K562 (cell line): ENCODE data around the gene ACBD4. TPM values are rescaled to one million over a fixed set of nuclear protein-coding genes. Genes with fewer than 3 reads are reported as not detected.

ENCODE experiments used
- ATAC-seq: fragments of 200-7000 bp; cut with Tn5 transposase; 3 replicates; pipeline ENCODE4 v1.9.1; 2020; ENCODE audit warnings: moderate library complexity
- BruUV-seq: library from RNA; stranded (reverse); fragments of 400-500 nt; replicated peaks from 2 replicates; lab custom pipeline; 2021; lab: Mats Ljungman, UMichigan
- CTCF ChIA-PET: fragments of 300-600 bp; formaldehyde crosslinking; extraction: SDS; loops from one replicate; lab custom pipeline; 2021; ENCODE audit warnings: low intra/inter-chr PET ratio; lab: Yijun Ruan, JAX
- POLR2A ChIA-PET: fragments of 300-600, 350-650 bp; sonication (Branson Sonifier 250); formaldehyde crosslinking; extraction: SDS; loops from one replicate; lab custom pipeline; 2021; ENCODE audit warnings: antibody characterized with exemption, inconsistent platforms; lab: Yijun Ruan, JAX
- DNase-seq, 4 experiments: peaks; one replicate each; pipeline versions ENCODE4 v3.0.0 to v3.0.0-alpha.2; 2011 to 2018; ENCODE audit warnings: low spot score in 3 of 4, mixed read lengths in 3 of 4; ENCODE audit errors: extremely low read depth in 1 of 4
- FAIRE-seq: peaks from 2 replicates; lab custom pipeline; 2011; peaks lifted over from hg19 to GRCh38; lab: Jason Lieb, UNC
- H2AFZ ChIP-seq: 2 replicates; pipeline ENCODE4 v1.6.0; 2011; ENCODE audit warnings: low read depth, low read length, control low read depth, inconsistent platforms
- H3K27ac ChIP-seq: fragments of 200-600 bp; 3 replicates; pipeline ENCODE4 v1.8.0; 2011; ENCODE audit warnings: low read depth, mild to moderate bottlenecking, control low read depth, inconsistent platforms, low read length, moderate library complexity, mixed read lengths; ENCODE audit errors: extremely low read depth
- H3K27me3 ChIP-seq, 2 experiments: fragments of 300-600 bp in 1 of 2; 2 replicates in 1 of 2; 3 replicates in 1 of 2; pipeline versions ENCODE4 v1.6.0 to v1.8.0; 2011; ENCODE audit warnings: inconsistent platforms in 2 of 2, low read length in 2 of 2, mild to moderate bottlenecking in 1 of 2, mixed read lengths in 1 of 2, moderate library complexity in 1 of 2; ENCODE audit not compliant: control insufficient read depth in 2 of 2, insufficient read depth in 2 of 2
- H3K36me3 ChIP-seq: fragments of 300-600 bp; 3 replicates; pipeline ENCODE4 v1.8.0; 2011; ENCODE audit warnings: mild to moderate bottlenecking, low read length, inconsistent platforms; ENCODE audit not compliant: control insufficient read depth, insufficient read depth
- H3K4me1 ChIP-seq, 2 experiments: fragments of 200-600 bp in 1 of 2; replicated peaks in 1 of 2; 2 replicates in 1 of 2; 3 replicates in 1 of 2; pipeline versions ENCODE4 v1.5.1 to v1.8.0; 2011; ENCODE audit warnings: inconsistent platforms in 2 of 2, low read length in 2 of 2, mild to moderate bottlenecking in 1 of 2, mixed read lengths in 1 of 2, moderate library complexity in 1 of 2; ENCODE audit not compliant: control insufficient read depth in 2 of 2, insufficient read depth in 2 of 2
- H3K4me2 ChIP-seq: 2 replicates; pipeline ENCODE4 v1.6.1; 2011; ENCODE audit warnings: low read length, control low read depth, inconsistent platforms, mixed read lengths; ENCODE audit not compliant: insufficient read depth
- H3K4me3 ChIP-seq: fragments of 200-600 bp; sonication (generic), shearing (Covaris generic); 2 replicates; pipeline ENCODE4 v1.5.1; 2016; ENCODE audit warnings: control low read depth, inconsistent platforms
- H3K79me2 ChIP-seq: fragments of 200-600 bp; 3 replicates; pipeline ENCODE4 v1.8.0; 2011; ENCODE audit warnings: low read length, inconsistent platforms; ENCODE audit not compliant: control insufficient read depth, insufficient read depth
- H3K9ac ChIP-seq, 2 experiments: 2 replicates each; pipeline versions ENCODE4 v1.6.0 to v1.6.1; 2011; ENCODE audit warnings: low read depth in 2 of 2, low read length in 2 of 2, control low read depth in 1 of 2, inconsistent platforms in 1 of 2, mild to moderate bottlenecking in 1 of 2, mixed read lengths in 1 of 2; ENCODE audit not compliant: insufficient read depth in 1 of 2
- H3K9me1 ChIP-seq: one replicate; pipeline ENCODE4 v1.6.0; 2011; ENCODE audit warnings: inconsistent platforms, mild to moderate bottlenecking, low read length, moderate library complexity; ENCODE audit not compliant: control insufficient read depth, insufficient read depth
- H3K9me3 ChIP-seq: replicated peaks from 2 replicates; pipeline ENCODE4 v1.5.1; 2011; ENCODE audit warnings: low read depth, low read length, inconsistent platforms; ENCODE audit not compliant: control insufficient read depth, insufficient read depth
- H4K20me1 ChIP-seq: replicated peaks from 2 replicates; pipeline ENCODE4 v1.6.1; 2011; ENCODE audit warnings: low read length, inconsistent platforms, mixed read lengths; ENCODE audit not compliant: control insufficient read depth, insufficient read depth
- CBX1 ChIP-seq: sonication (generic); IDR thresholded peaks from 2 replicates; pipeline ENCODE4 v1.6.1; 2016; ENCODE audit warnings: antibody characterized with exemption, low read depth, mild to moderate bottlenecking
- COPS2 ChIP-seq: fragments of 450-650 bp; conservative IDR thresholded peaks from 2 replicates; pipeline ENCODE4 v1.6.1; 2016; ENCODE audit warnings: mild to moderate bottlenecking, moderate library complexity
- HNRNPK ChIP-seq: fragments of 200-400 bp; formaldehyde crosslinking; IDR thresholded peaks from one replicate; pipeline ENCODE4 v1.6.1; 2018; ENCODE audit warnings: mild to moderate bottlenecking, low read depth, low read length; ENCODE audit not compliant: poor library complexity, severe bottlenecking
- KDM5B ChIP-seq: fragments of 200-600 bp; sonication (generic); IDR thresholded peaks from 2 replicates; pipeline ENCODE4 v1.6.1; 2012; ENCODE audit warnings: low read depth, mild to moderate bottlenecking, moderate library complexity, low read length, control low read depth, inconsistent platforms; ENCODE audit not compliant: insufficient replicate concordance
- MTA2 ChIP-seq: fragments of 450-650 bp; IDR thresholded peaks from 2 replicates; pipeline ENCODE4 v1.6.1; 2016; ENCODE audit warnings: low read depth
- RAD21 ChIP-seq, 2 experiments: fragments of 250-450 bp in 1 of 2; fragments of 450-650 bp in 1 of 2; sonication (Bioruptor Pico) in 1 of 2; formaldehyde crosslinking in 1 of 2; IDR thresholded peaks in 1 of 2; conservative IDR thresholded peaks in 1 of 2; 2 replicates each; pipeline versions ENCODE4 v1.4.0 to v1.8.0; 2020 to 2022; ENCODE audit warnings: mild to moderate bottlenecking in 2 of 2, moderate library complexity in 1 of 2
- SMAD2 ChIP-seq: fragments of 150-350 bp; IDR thresholded peaks from 2 replicates; pipeline ENCODE4 v1.6.1; 2014; ENCODE audit warnings: low read depth, mild to moderate bottlenecking, low read length
- SOX6 ChIP-seq: fragments of 450-650 bp; IDR thresholded peaks from 2 replicates; pipeline ENCODE4 v1.6.1; 2014; ENCODE audit warnings: mild to moderate bottlenecking
- ZFP36 ChIP-seq: fragments of 150-350 bp; IDR thresholded peaks from 2 replicates; pipeline ENCODE4 v1.6.1; 2018; ENCODE audit warnings: low read length, low read depth; ENCODE audit not compliant: partially characterized antibody
- ZNF124 ChIP-seq: sonication (generic); formaldehyde crosslinking; IDR thresholded peaks from 2 replicates; pipeline ENCODE4 v1.8.1; 2022; ENCODE audit warnings: missing genetic modification reagents
- ZNF3 ChIP-seq: fragments of 250-450 bp; sonication (Bioruptor Pico); IDR thresholded peaks from 2 replicates; pipeline ENCODE4 v1.5.0; 2021; ENCODE audit warnings: mild to moderate bottlenecking, moderate library complexity
- ZSCAN29 ChIP-seq: fragments of 450-650 bp; IDR thresholded peaks from 2 replicates; pipeline ENCODE4 v1.6.1; 2017
- WGBS: fragments of 100-300 bp; shearing (Covaris generic); methylation state at CpG from one replicate; pipeline ENCODE4 v1.1.6; 2016; ENCODE audit warnings: low coverage, mixed read lengths; ENCODE audit not compliant: insufficient coverage; ENCODE audit errors: missing lambda C conversion rate; 5-methylcytosine and 5-hydroxymethylcytosine counted together
- in situ Hi-C: fragments of 300-500 bp; cut with MboI; formaldehyde crosslinking; loops from 4 replicates; pipeline ENCODE4 v1.15.0; 2018; ENCODE audit warnings: inconsistent platforms, mixed read lengths
- intact Hi-C: fragments of 100-400 bp; cut with micrococcal nuclease; formaldehyde crosslinking; loops from 2 replicates; pipeline ENCODE4 v1.14.2; 2022
- polyA plus RNA-seq, 8 experiments: library from polyadenylated mRNA; depleted of rRNA in 4 of 8; stranded (reverse) in 5 of 8; unstranded in 3 of 8; fragments of >200 nt; fragmentation: Nextera tagmentation in 2 of 8; fragmentation: Illumina TruSeq in 1 of 8; extraction: Ambion mirVana in 2 of 8; extraction: Trizol in 1 of 8; gene quantifications; 2 replicates each; pipeline versions ENCODE4 v1.2.1 to v1.2.3, GENCODE V29; 2011 to 2014; ENCODE audit warnings: inconsistent platforms in 1 of 8, missing spikeins in 1 of 8
- total RNA-seq, 7 experiments: library from RNA; depleted of rRNA in 6 of 7; stranded (reverse); fragments of >200 nt in 6 of 7; fragmentation: Illumina TruSeq in 2 of 7; extraction: Trizol in 2 of 7; gene quantifications; 2 replicates each; pipeline versions ENCODE4 v1.2.1 to v1.2.3, GENCODE V29; 2011 to 2021; ENCODE audit warnings: low replicate concordance in 1 of 7
- TF ChIP-seq, protein P1 (sequence below): sonication (generic); formaldehyde crosslinking; IDR thresholded peaks from 2 replicates; pipeline ENCODE4 v1.8.0; 2022; ENCODE audit warnings: mild to moderate bottlenecking, missing genetic modification reagents
- TF ChIP-seq, protein P2 (sequence below): sonication (generic); formaldehyde crosslinking; IDR thresholded peaks from 2 replicates; pipeline ENCODE4 v1.8.1; 2023; ENCODE audit warnings: missing genetic modification reagents, mild to moderate bottlenecking, borderline replicate concordance

The ACBD4 gene
- total and polyA plus RNA-seq, 9 of the 15 experiments (the other 6 are each of a cell fraction or from before 2014, with no cell fraction given), result 0.14 to 6.9 (median 4.6) TPM

DNA sequence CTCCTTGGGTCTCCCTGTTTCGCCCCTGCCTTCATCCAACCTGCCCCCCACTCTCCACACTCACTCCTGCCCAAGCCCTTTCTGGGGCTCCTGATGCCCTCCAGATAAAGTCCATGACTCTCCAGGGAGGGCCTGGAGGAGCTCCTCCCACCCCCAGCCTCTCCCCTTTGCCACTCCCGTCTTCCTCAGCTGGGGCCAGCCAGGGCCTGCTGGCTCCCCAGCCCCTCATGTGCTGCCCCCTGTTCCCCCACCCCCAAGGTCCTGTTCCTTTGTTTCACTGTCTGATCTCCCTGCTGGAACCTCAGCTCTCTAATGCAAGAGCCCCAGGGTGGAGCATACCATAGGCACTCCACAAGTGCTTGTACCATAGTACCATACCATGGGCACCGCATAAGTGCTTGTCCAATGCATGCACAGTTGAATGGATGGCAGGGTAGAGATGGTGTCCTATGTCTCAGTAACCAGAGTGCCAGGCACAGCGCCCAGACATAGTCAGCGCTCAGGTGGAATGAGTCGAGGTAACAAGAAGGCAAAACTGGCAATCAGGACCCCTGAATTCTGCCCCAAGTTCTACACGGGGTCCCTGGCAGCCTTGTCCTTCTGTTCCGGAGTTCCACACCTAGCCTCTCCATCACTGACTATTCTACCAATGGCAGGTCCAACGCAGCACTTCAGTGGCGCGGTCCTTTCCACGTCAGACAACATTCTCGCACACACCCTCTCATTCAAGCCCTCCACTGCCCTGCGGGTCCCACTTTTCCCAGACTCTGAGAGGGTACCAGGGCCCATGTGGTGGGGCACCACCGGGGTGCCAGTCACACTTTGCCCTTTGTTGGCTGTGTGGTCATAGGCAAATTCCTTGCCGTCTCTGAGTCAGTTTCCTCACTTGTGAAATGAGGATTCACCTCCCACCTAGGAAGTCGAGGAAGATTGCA, 4.5 kb upstream of the ACBD4 start:
- intact Hi-C loops (loop anchor here (5.0 kb wide), 1 partner anchor 354 kb away; no protein-coding TSS in a partner anchor), in situ Hi-C loops (no loop called here)
- Histone ChIP-seq H3K4me2 (peak overlapping the region; percentile 66), H3K27me3 (no peaks in the 10 kb centered on the region), H3K27ac (no peak overlapping the region), H3K36me3 (no peaks in the 10 kb centered on the region), H3K4me1 (peaks cover 25 to 56% of the 10 kb centered on the region in 2 experiments; a peak in 4 of 5 replicates), H4K20me1 (peaks cover 6% of the 10 kb centered on the region; the same call in 1 of the 2 replicates), H3K79me2 (peaks cover 2% of the 10 kb centered on the region; the same call in 1 of the 3 replicates), H3K9me1 (no peaks in the 10 kb centered on the region), H3K9me3 (no peaks in the 10 kb centered on the region; the same call in 1 of the 2 replicates), H3K9ac (peak overlapping the region in 1 of 2 experiments; percentile 30; a peak in 2 of 4 replicates), H3K4me3 (peak overlapping the region; percentile 95; the same call in 1 of the 2 replicates), H2AFZ (no peak overlapping the region)
- BruUV-seq, result TSS peak; percentile 61
- CTCF ChIA-PET, result interaction anchor here (1.1 to 6.2 kb wide), 5 partner anchors 11 to 351 kb away, joined by 3 to 165 read pairs (median 5); no protein-coding TSS in a partner anchor
- 58% methylated on average over 17 of the region's 17 CpGs for WGBS
- POLR2A ChIA-PET, result interaction anchor here (5.2 kb wide), 1 partner anchor 19 kb away, joined by 48 read pairs; the partner anchor contains the start of gene HEXIM1
- TF ChIP-seq ZFP36, result peak; percentile 29
- TF ChIP-seq, protein P1, sequence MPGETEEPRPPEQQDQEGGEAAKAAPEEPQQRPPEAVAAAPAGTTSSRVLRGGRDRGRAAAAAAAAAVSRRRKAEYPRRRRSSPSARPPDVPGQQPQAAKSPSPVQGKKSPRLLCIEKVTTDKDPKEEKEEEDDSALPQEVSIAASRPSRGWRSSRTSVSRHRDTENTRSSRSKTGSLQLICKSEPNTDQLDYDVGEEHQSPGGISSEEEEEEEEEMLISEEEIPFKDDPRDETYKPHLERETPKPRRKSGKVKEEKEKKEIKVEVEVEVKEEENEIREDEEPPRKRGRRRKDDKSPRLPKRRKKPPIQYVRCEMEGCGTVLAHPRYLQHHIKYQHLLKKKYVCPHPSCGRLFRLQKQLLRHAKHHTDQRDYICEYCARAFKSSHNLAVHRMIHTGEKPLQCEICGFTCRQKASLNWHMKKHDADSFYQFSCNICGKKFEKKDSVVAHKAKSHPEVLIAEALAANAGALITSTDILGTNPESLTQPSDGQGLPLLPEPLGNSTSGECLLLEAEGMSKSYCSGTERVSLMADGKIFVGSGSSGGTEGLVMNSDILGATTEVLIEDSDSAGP (CRISPR knock-in tag), result no peak
- TF ChIP-seq SOX6, result no peak
- TF ChIP-seq, protein P2, sequence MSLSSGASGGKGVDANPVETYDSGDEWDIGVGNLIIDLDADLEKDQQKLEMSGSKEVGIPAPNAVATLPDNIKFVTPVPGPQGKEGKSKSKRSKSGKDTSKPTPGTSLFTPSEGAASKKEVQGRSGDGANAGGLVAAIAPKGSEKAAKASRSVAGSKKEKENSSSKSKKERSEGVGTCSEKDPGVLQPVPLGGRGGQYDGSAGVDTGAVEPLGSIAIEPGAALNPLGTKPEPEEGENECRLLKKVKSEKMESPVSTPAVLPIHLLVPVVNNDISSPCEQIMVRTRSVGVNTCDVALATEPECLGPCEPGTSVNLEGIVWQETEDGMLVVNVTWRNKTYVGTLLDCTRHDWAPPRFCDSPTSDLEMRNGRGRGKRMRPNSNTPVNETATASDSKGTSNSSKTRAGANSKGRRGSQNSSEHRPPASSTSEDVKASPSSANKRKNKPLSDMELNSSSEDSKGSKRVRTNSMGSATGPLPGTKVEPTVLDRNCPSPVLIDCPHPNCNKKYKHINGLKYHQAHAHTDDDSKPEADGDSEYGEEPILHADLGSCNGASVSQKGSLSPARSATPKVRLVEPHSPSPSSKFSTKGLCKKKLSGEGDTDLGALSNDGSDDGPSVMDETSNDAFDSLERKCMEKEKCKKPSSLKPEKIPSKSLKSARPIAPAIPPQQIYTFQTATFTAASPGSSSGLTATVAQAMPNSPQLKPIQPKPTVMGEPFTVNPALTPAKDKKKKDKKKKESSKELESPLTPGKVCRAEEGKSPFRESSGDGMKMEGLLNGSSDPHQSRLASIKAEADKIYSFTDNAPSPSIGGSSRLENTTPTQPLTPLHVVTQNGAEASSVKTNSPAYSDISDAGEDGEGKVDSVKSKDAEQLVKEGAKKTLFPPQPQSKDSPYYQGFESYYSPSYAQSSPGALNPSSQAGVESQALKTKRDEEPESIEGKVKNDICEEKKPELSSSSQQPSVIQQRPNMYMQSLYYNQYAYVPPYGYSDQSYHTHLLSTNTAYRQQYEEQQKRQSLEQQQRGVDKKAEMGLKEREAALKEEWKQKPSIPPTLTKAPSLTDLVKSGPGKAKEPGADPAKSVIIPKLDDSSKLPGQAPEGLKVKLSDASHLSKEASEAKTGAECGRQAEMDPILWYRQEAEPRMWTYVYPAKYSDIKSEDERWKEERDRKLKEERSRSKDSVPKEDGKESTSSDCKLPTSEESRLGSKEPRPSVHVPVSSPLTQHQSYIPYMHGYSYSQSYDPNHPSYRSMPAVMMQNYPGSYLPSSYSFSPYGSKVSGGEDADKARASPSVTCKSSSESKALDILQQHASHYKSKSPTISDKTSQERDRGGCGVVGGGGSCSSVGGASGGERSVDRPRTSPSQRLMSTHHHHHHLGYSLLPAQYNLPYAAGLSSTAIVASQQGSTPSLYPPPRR (CRISPR knock-in tag), result no peak
- no peak for TF ChIP-seq ZNF3 (CRISPR knock-in tag)
- TF ChIP-seq CBX1, result no peak
- no peak for TF ChIP-seq MTA2
- TF ChIP-seq HNRNPK, result no peak
- no peak for TF ChIP-seq SMAD2
- TF ChIP-seq COPS2, result no peak
- TF ChIP-seq KDM5B, result peak; percentile 4
- TF ChIP-seq ZSCAN29, result no peak
- TF ChIP-seq ZNF124, result no peak
- TF ChIP-seq RAD21 (CRISPR knock-in tag; conservative IDR thresholded peaks at IDR 0.05 in 1 of 2, IDR thresholded peaks at IDR 0.05 in 1 of 2), result no peak
- no peak for ATAC-seq
- FAIRE-seq, result no peak
- DNase-seq, result peak in 1 of 4 experiments; percentile 17
